Neural cell (in vitro differentiated cells): ENCODE measurements around the gene KIAA2012. TPM values are rescaled to one million over a fixed set of nuclear protein-coding genes. Genes with fewer than 3 reads are reported as not detected.
"Not testable (repeated sequence)": the region's sequence is repeated elsewhere in the genome, so short reads cannot be mapped to it uniquely, and the experiment has no call there.

Experiments
- H2AFZ ChIP-seq: fragments of 200-600, 300-800 bp; sonication (generic), shearing (Covaris generic); 2 replicates; pipeline ENCODE4 v1.6.0; 2014; ENCODE audit warnings: low read depth, mild to moderate bottlenecking, antibody characterized with exemption, low read length, moderate library complexity
- H3F3A ChIP-seq: fragments of 200-600 bp; shearing (Covaris generic); 2 replicates; pipeline ENCODE4 v1.6.1; 2016; ENCODE audit warnings: mild to moderate bottlenecking, moderate library complexity, mixed read lengths, antibody characterized with exemption, low read length; ENCODE audit not compliant: insufficient read depth, poor library complexity, severe bottlenecking
- H3K27ac ChIP-seq: fragments of 200-600, 300-800 bp; sonication (generic), shearing (Covaris generic); 2 replicates; pipeline ENCODE4 v1.5.1; 2014; ENCODE audit warnings: mild to moderate bottlenecking, low read length, moderate library complexity
- H3K27me3 ChIP-seq: fragments of 300-800, 200-600 bp; sonication (generic), shearing (Covaris generic); 2 replicates; pipeline ENCODE4 v1.6.0; 2014; ENCODE audit warnings: mild to moderate bottlenecking, low read depth, low read length, moderate library complexity; ENCODE audit not compliant: insufficient read depth
- H3K36me3 ChIP-seq: fragments of 300-800, 200-600 bp; sonication (generic), shearing (Covaris generic); 2 replicates; pipeline ENCODE4 v1.5.1; 2014; ENCODE audit warnings: mild to moderate bottlenecking, antibody characterized with exemption, low read length, moderate library complexity; ENCODE audit not compliant: insufficient read depth
- H3K4me2 ChIP-seq: fragments of 300-800, 200-600 bp; sonication (generic), shearing (Covaris generic); 2 replicates; pipeline ENCODE4 v1.6.0; 2014; ENCODE audit warnings: mild to moderate bottlenecking, low read length
- H3K4me3 ChIP-seq: fragments of 300-800, 200-600 bp; sonication (generic), shearing (Covaris generic); 2 replicates; pipeline ENCODE4 v1.5.1; 2014; ENCODE audit warnings: mild to moderate bottlenecking, low read length, moderate library complexity
- H3K79me2 ChIP-seq: fragments of 200-600 bp; shearing (Covaris generic); replicated peaks from 2 replicates; pipeline ENCODE4 v1.6.0; 2014; ENCODE audit warnings: mild to moderate bottlenecking, low read length, moderate library complexity; ENCODE audit not compliant: insufficient read depth
- H3K9ac ChIP-seq: fragments of 300-800, 200-600 bp; sonication (generic), shearing (Covaris generic); 2 replicates; pipeline ENCODE4 v1.6.1; 2016; ENCODE audit warnings: mild to moderate bottlenecking, low read length, mixed read lengths
- H3K9me2 ChIP-seq: fragments of 200-600 bp; shearing (Covaris generic); 2 replicates; pipeline ENCODE4 v1.6.1; 2016; ENCODE audit warnings: mild to moderate bottlenecking, low read length, mixed read lengths; ENCODE audit not compliant: insufficient read depth
- H3K9me3 ChIP-seq: fragments of 200-600, 300-800 bp; sonication (generic), shearing (Covaris generic); 2 replicates; pipeline ENCODE4 v1.6.1; 2016; ENCODE audit warnings: mild to moderate bottlenecking, mixed run types, low read length, moderate library complexity, mixed read lengths
- H4K20me1 ChIP-seq: fragments of 200-600 bp; shearing (Covaris generic); 2 replicates; pipeline ENCODE4 v1.6.1; 2016; ENCODE audit warnings: mild to moderate bottlenecking, mixed run types; ENCODE audit not compliant: insufficient read depth
- EP300 ChIP-seq: fragments of 450-650 bp; conservative IDR thresholded peaks from 2 replicates; pipeline ENCODE4 v1.6.1; 2014; ENCODE audit warnings: antibody characterized with exemption, mild to moderate bottlenecking, moderate library complexity; ENCODE audit not compliant: poor library complexity, severe bottlenecking
- MXI1 ChIP-seq: fragments of 450-650 bp; conservative IDR thresholded peaks from 2 replicates; pipeline ENCODE4 v1.6.1; 2014; ENCODE audit warnings: antibody characterized with exemption, mild to moderate bottlenecking; ENCODE audit not compliant: poor library complexity, severe bottlenecking
- RAD21 ChIP-seq: fragments of 450-650 bp; conservative IDR thresholded peaks from 2 replicates; pipeline ENCODE4 v1.6.1; 2014; ENCODE audit warnings: antibody characterized with exemption, mild to moderate bottlenecking, moderate library complexity
- SMC3 ChIP-seq: fragments of 450-650 bp; conservative IDR thresholded peaks from 2 replicates; pipeline ENCODE4 v1.6.1; 2014; ENCODE audit warnings: antibody characterized with exemption, mild to moderate bottlenecking, moderate library complexity; ENCODE audit not compliant: poor library complexity
- TAF1 ChIP-seq: IDR thresholded peaks from 2 replicates; pipeline ENCODE4 v1.6.1; 2012; ENCODE audit warnings: low read depth
- polyA plus RNA-seq: library from polyadenylated mRNA; depleted of rRNA; stranded (reverse); fragments of >200 nt; gene quantifications from 2 replicates; pipeline ENCODE4 v1.2.3, GENCODE V29; 2014
- TF ChIP-seq, protein P1 (sequence below): IDR thresholded peaks from 2 replicates; pipeline ENCODE4 v1.6.1; 2012; ENCODE audit warnings: borderline replicate concordance
- TF ChIP-seq, protein P2 (sequence below): fragments of 450-650 bp; IDR thresholded peaks from 2 replicates; pipeline ENCODE4 v1.5.1; 2014; ENCODE audit warnings: antibody characterized with exemption, mild to moderate bottlenecking, moderate library complexity; ENCODE audit not compliant: poor library complexity, severe bottlenecking

Gene KIAA2012
- polyA plus RNA-seq, 1 donor from 2014 or later: not detected

GRCh38 chr2:202133909-202134265 is 60.8 kb downstream of the KIAA2012 start:
- Histone ChIP-seq H3K27ac (no peak overlapping the region), H3K9me2 (no peaks in the 10 kb centered on the region), H3F3A (no peaks in the 10 kb centered on the region), H4K20me1 (no peaks in the 10 kb centered on the region), H3K4me2 (no peak overlapping the region), H3K4me3 (no peak overlapping the region), H3K27me3 (no peaks in the 10 kb centered on the region), H3K9ac (no peak overlapping the region), H3K36me3 (no peaks in the 10 kb centered on the region), H3K9me3 (no peaks in the 10 kb centered on the region), H2AFZ (no peak overlapping the region), H3K79me2 (no peaks in the 10 kb centered on the region)
- TF ChIP-seq RAD21 (no peak), EP300 (no peak), TAF1 (no peak)
- TF ChIP-seq, protein P1, sequence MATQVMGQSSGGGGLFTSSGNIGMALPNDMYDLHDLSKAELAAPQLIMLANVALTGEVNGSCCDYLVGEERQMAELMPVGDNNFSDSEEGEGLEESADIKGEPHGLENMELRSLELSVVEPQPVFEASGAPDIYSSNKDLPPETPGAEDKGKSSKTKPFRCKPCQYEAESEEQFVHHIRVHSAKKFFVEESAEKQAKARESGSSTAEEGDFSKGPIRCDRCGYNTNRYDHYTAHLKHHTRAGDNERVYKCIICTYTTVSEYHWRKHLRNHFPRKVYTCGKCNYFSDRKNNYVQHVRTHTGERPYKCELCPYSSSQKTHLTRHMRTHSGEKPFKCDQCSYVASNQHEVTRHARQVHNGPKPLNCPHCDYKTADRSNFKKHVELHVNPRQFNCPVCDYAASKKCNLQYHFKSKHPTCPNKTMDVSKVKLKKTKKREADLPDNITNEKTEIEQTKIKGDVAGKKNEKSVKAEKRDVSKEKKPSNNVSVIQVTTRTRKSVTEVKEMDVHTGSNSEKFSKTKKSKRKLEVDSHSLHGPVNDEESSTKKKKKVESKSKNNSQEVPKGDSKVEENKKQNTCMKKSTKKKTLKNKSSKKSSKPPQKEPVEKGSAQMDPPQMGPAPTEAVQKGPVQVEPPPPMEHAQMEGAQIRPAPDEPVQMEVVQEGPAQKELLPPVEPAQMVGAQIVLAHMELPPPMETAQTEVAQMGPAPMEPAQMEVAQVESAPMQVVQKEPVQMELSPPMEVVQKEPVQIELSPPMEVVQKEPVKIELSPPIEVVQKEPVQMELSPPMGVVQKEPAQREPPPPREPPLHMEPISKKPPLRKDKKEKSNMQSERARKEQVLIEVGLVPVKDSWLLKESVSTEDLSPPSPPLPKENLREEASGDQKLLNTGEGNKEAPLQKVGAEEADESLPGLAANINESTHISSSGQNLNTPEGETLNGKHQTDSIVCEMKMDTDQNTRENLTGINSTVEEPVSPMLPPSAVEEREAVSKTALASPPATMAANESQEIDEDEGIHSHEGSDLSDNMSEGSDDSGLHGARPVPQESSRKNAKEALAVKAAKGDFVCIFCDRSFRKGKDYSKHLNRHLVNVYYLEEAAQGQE: no peak

GRCh38 chr2:202135091-202135874 is 62.2 kb downstream of the KIAA2012 start:
- Histone ChIP-seq H3K27ac (no peak overlapping the region), H3K9ac (no peak overlapping the region), H3K79me2 (no peaks in the 10 kb centered on the region), H3K27me3 (no peaks in the 10 kb centered on the region), H3K9me2 (no peaks in the 10 kb centered on the region), H3F3A (no peaks in the 10 kb centered on the region), H2AFZ (no peak overlapping the region), H3K9me3 (no peaks in the 10 kb centered on the region), H3K4me3 (no peak overlapping the region), H3K4me2 (no peak overlapping the region), H4K20me1 (no peaks in the 10 kb centered on the region), H3K36me3 (no peaks in the 10 kb centered on the region)
- TF ChIP-seq SMC3 (no peak), MXI1 (no peak), EP300 (no peak)
- TF ChIP-seq, protein P2, sequence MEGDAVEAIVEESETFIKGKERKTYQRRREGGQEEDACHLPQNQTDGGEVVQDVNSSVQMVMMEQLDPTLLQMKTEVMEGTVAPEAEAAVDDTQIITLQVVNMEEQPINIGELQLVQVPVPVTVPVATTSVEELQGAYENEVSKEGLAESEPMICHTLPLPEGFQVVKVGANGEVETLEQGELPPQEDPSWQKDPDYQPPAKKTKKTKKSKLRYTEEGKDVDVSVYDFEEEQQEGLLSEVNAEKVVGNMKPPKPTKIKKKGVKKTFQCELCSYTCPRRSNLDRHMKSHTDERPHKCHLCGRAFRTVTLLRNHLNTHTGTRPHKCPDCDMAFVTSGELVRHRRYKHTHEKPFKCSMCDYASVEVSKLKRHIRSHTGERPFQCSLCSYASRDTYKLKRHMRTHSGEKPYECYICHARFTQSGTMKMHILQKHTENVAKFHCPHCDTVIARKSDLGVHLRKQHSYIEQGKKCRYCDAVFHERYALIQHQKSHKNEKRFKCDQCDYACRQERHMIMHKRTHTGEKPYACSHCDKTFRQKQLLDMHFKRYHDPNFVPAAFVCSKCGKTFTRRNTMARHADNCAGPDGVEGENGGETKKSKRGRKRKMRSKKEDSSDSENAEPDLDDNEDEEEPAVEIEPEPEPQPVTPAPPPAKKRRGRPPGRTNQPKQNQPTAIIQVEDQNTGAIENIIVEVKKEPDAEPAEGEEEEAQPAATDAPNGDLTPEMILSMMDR: no peak

GRCh38 chr2:202136039-202136438 is 63.0 kb downstream of the KIAA2012 start:
- H3F3A ChIP-seq, H4K20me1 ChIP-seq, H3K27ac ChIP-seq, H3K36me3 ChIP-seq, H3K9me2 ChIP-seq, H3K4me3 ChIP-seq, H3K27me3 ChIP-seq, H2AFZ ChIP-seq, H3K79me2 ChIP-seq, H3K9me3 ChIP-seq, H3K9ac ChIP-seq, H3K4me2 ChIP-seq: not testable (repeated sequence)
